IgD-negative memory B cell (primary cell): ENCODE data around the gene MATR3. TPM values are rescaled to one million over a fixed set of nuclear protein-coding genes. Genes with fewer than 3 reads are reported as not detected.
"Not testable (repeated sequence)": the region's sequence is repeated elsewhere in the genome, so short reads cannot be mapped to it uniquely, and the experiment has no call there.

Source experiments
- H3K27ac Mint-ChIP-seq, 3 donors: one replicate each; pipeline ENCODE4 v1.8.0; 2020 to 2022; ENCODE audit warnings: mild to moderate bottlenecking in 3 of 3, mixed read lengths in 3 of 3, moderate library complexity in 1 of 3
- H3K27me3 Mint-ChIP-seq: one replicate; pipeline ENCODE4 v1.8.0; 2021; ENCODE audit warnings: mixed read lengths
- H3K36me3 Mint-ChIP-seq: one replicate; pipeline ENCODE4 v1.8.0; 2020; ENCODE audit warnings: mild to moderate bottlenecking, mixed read lengths
- H3K4me1 Mint-ChIP-seq, 3 donors: one replicate each; pipeline ENCODE4 v1.8.0; 2020 to 2022; ENCODE audit warnings: mixed read lengths in 3 of 3, mild to moderate bottlenecking in 1 of 3
- H3K4me3 Mint-ChIP-seq, 4 donors: one replicate each; pipeline ENCODE4 v1.8.0; 2020 to 2022; ENCODE audit warnings: mild to moderate bottlenecking in 4 of 4, mixed read lengths in 4 of 4, moderate library complexity in 3 of 4
- H3K9me3 Mint-ChIP-seq, 3 donors: one replicate each; pipeline ENCODE4 v1.8.0; 2020 to 2021; ENCODE audit warnings: mixed read lengths in 3 of 3, mild to moderate bottlenecking in 1 of 3
- polyA plus RNA-seq: library from polyadenylated mRNA; unstranded; fragments of 300-500 nt; fragmentation: Illumina TruSeq; gene quantifications from one replicate; pipeline ENCODE4 v1.2.3, GENCODE V29; 2021

Gene MATR3
- polyA plus RNA-seq, 1 donor from 2014 or later = 346 TPM

DNA sequence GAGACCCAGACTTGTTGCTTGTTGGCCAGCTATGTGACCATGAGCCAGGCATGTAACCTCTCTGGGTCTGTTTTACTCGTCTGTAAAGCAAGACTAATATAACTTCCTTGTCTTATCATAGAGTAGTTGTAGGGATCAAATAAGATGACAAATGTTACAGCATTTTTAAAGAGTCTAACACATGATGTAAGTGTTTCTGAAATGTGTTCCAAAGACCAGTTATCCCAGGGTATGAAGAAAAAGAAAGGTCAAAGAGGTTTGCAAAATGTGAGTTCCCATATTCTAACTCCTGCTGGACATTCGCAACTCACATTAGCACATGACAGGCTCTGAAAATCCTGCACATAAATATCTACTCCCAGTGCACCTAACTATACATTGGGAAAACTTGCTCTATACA, 28.5 kb upstream of the MATR3 start:
- Mint-ChIP-seq H3K36me3 (no peaks in the 10 kb centered on the region), H3K27ac (no peak overlapping the region), H3K4me1 (peaks cover 6 to 10% (median 8%) of the 10 kb centered on the region in 3 donors), H3K9me3 (no peaks in the 10 kb centered on the region), H3K27me3 (peaks cover 3% of the 10 kb centered on the region), H3K4me3 (no peak overlapping the region)

DNA sequence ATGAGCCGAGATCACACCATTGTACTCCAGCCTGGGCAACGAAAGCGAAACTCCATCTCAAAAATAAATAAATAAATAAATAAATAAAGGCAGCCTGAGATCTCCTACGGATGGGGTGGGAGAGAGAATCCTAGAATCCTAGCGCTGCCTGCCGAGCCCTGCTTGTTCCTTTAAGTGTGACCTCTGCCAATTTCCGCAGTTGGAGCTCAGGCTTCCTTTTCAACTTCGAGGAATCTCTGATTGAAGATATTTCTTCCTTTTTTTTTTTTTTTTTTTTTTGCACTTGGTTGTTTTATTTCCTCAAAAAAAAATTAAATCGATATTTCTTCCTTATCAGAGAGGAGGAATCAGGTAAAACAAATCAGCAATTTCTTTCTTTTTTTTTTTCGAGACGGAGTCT, 27.3 kb upstream of the MATR3 start:
- no peak overlapping the region for H3K4me3 Mint-ChIP-seq
- peaks cover 6 to 10% (median 8%) of the 10 kb centered on the region in 3 donors for H3K4me1 Mint-ChIP-seq
- no peaks in the 10 kb centered on the region for H3K27me3 Mint-ChIP-seq
- H3K36me3 Mint-ChIP-seq = no peaks in the 10 kb centered on the region
- no peak overlapping the region for H3K27ac Mint-ChIP-seq
- no peaks in the 10 kb centered on the region for H3K9me3 Mint-ChIP-seq

DNA sequence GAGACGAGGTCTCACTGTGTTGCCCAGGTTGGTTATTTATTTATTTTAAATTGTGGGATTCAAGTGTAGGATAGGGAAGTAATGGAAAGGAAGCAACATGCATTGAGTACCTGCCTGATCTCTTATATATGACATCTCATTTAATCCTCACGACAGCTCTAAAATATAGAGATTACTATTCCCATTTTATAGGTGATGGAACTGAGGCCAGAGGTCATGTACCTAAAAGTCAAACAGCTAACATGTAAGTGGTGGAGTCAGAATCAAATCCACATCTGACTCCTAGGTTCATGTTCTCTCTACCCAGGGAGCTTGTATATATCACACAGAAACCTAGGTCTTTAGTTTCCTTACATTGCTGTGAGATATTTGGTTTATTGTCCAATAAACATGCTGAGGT, 26.1 kb upstream of the MATR3 start:
- no peak overlapping the region for H3K4me3 Mint-ChIP-seq
- no peaks in the 10 kb centered on the region for H3K36me3 Mint-ChIP-seq
- no peaks in the 10 kb centered on the region for H3K9me3 Mint-ChIP-seq
- H3K27me3 Mint-ChIP-seq = no peaks in the 10 kb centered on the region
- H3K4me1 Mint-ChIP-seq = peaks cover 8 to 12% (median 8%) of the 10 kb centered on the region in 3 donors
- H3K27ac Mint-ChIP-seq = no peak overlapping the region

DNA sequence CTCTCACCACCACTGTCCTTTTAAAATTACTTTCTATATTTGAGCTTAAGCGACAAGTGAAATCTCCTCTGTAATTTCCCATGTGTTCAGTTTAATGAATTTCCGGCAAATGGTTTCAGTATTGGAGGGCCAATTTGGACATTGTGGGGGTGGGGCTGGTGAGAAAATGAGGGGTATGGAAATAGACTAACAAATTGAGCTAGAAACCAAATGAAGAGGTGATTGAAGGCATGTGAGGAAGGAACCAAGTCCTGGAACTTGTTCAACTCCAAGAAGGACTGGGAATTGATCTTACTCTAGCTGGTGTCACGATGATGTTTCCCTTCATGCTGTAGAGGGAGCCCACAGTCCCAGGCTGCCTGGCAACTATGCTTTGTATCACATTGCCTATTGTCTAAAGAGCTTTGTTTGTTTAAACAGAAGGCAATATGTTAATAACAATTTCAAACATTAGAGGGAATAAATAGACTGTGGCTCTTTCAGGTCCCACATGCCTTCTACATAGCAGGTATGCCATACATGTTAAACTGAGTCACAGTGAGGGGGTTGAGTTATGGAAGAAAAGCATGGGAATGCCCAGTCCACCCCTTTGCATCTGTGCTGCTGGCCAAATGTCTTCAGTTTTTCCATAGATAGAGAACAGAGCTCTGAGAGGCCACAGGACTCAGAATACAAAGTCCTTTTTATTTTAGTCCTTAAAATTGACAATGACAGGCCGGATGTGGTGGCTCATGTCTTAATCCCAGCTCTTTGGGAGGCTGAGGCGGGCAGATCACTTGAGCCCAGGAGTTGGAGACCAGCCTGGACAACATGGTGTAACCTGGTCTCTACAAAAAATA, 25.0 kb upstream of the MATR3 start:
- H3K9me3 Mint-ChIP-seq = no peaks in the 10 kb centered on the region
- H3K36me3 Mint-ChIP-seq = no peaks in the 10 kb centered on the region
- H3K4me3 Mint-ChIP-seq = peak overlapping the region in 2 of 4 donors; percentile 2 to 63
- H3K27me3 Mint-ChIP-seq = no peaks in the 10 kb centered on the region
- peaks cover 14 to 23% (median 17%) of the 10 kb centered on the region in 3 donors for H3K4me1 Mint-ChIP-seq
- H3K27ac Mint-ChIP-seq = peak overlapping the region in 2 of 3 donors; percentile 2 to 37

DNA sequence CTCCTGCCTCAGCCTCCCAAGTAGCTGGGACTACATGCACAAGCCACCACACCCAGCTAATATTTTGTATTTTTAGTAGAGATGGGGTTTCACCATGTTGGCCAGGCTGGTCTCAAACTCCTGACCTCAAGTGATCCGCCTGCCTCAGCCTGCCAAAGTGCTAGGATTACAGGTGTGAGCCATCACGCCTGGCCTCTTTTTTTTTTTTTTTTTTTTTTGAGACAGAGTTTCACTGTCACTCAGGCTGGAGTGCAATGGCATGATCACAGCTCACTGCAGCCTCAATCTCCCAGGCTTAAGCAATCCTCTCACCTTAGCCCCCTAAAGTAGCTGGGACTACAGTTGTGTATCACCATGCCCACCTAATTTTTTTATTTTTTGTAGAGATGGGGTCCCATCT, 22.8 kb upstream of the MATR3 start:
- H3K9me3 Mint-ChIP-seq, H3K4me3 Mint-ChIP-seq, H3K36me3 Mint-ChIP-seq, H3K27me3 Mint-ChIP-seq, H3K27ac Mint-ChIP-seq: not testable (repeated sequence)
- H3K4me1 Mint-ChIP-seq = peaks cover 21 to 34% (median 21%) of the 10 kb centered on the region in 3 donors

DNA sequence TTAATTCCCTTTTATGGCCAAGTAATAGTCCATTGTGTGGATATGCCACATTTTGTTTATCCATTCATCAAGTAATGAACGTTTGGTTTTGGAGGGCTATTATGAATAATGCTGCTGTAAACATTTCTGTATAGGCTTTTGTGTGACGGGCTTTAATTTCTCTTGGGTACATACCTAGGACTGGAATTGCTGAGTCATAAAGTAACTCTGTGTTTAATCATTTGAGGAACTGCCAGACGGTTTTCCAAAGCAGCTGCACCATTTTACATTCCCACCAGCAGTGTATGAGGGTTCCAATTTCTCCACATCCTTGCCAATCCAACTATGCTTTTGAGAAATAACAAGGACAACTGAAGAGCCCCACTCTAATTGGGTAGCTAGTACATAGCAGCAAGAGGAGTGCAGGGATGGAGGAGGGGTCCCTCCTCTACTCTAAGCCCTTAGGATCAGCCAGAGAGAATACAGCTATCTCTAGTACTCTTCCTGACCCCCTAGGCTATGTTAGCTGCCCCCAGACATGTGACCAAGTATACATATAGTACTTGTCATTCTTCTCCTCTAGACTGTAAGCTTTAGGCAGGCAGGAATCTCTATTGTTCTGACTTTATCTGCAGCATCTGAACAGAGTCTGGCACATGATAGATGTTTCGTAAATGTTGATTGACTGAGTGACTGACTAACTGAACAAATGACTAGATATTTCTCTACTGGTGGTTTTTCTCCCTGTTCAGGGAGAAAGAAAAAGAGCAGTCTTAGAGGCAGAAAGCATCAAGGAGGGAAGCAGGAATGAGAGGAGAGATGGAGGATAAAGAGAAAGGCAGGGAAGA, 22.1 kb upstream of the MATR3 start:
- H3K36me3 Mint-ChIP-seq = peaks cover 2% of the 10 kb centered on the region
- H3K4me3 Mint-ChIP-seq = peak overlapping the region in 1 of 4 donors; percentile 15
- no peaks in the 10 kb centered on the region for H3K27me3 Mint-ChIP-seq
- peak overlapping the region in 1 of 3 donors; percentile 16 for H3K27ac Mint-ChIP-seq
- H3K4me1 Mint-ChIP-seq = peaks cover 27 to 41% (median 28%) of the 10 kb centered on the region in 3 donors
- H3K9me3 Mint-ChIP-seq = no peaks in the 10 kb centered on the region

DNA sequence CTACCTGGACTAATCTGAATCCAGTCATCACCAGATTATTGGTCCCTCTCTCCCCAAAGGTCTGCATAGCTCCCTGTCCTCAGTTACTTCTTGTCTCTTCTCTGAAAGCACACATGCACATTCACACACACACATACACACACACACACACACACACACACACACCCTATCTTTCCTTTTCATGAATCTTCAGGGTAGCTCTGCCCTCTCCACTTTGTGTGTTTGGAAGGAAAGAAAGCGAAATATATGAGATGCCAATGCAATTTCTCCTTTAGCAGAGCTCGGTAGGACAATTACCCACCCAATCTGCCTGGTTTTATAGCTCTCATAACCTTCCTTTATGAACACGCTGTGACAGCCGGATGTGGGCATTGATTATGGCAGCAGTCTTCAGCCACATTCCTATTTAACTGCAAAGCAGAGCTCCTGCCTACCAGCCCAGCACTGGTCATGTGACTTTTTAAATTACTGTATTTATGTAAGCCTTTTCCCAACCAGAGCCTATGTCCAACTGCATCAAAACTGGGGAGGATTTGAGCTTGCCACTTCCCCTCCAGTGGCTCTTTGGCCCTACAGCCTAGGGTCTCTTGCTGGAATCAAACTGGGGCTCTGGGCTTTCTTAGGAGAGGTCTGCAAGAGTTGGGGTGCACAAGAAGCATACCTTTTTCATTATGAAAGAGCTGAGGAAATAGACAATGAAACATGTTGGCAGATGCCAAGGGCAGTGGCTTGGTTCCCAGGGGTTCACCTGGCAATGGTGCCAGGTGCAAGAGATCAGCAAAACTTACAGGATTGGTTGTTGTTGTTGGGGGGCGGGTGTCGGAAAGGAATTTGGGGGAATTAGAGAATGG, 20.8 kb upstream of the MATR3 start:
- H3K4me3 Mint-ChIP-seq = peak overlapping the region; percentile 88 to 96 (median 94)
- peaks cover 3% of the 10 kb centered on the region for H3K36me3 Mint-ChIP-seq
- H3K27me3 Mint-ChIP-seq = no peaks in the 10 kb centered on the region
- no peaks in the 10 kb centered on the region for H3K9me3 Mint-ChIP-seq
- peak overlapping the region; percentile 59 to 96 (median 84) for H3K27ac Mint-ChIP-seq
- peaks cover 27 to 48% (median 35%) of the 10 kb centered on the region in 3 donors for H3K4me1 Mint-ChIP-seq

DNA sequence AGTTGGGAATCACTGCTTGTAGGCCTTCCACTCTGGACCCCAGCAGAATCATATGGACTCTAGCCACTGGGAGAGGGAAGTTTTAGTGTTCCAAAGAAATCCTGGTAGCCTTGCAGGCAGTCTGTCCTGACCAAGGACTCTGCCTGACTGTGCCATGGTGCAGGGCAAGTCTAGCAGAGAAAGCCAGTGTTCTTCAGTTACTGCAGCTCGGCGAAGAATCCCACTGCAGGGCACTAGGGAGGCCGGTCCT, 20.3 kb upstream of the MATR3 start:
- no peaks in the 10 kb centered on the region for H3K9me3 Mint-ChIP-seq
- H3K4me1 Mint-ChIP-seq = peaks cover 23 to 44% (median 31%) of the 10 kb centered on the region in 3 donors

DNA sequence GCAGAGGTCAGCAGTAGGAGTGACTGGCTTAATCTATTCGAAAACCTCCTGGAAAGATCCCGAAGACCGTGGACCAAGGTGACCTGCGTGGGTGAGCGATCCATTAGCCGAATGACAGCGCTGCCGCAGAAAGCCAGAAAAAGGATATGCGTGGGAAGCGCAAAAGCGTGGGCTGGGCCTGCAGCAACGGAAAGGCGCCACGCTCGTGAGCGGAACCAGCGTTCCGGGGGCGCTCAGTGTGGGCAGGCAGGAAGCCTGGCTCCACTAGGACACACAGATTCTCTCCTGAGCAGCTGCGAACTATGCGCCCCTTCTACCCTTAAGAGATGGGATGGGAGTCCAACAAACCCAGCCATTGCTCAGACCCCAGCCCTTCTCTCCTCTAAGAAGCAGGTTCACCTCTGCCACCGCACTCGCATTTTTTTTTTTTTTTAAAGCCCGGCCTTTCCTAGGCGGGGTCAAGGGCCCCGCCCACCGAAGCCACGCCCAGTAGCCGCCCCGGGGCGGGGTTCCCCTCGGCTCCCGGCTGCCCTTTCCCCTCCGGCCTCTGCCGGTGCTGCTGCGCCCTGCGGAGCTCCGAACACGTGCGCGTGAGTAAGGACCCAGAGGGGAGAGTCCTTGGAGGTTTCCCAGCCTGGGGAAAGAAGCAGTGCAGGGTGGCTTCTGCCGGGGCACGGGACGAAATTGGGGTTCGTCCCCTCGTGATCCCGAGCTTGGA, 19.8 kb upstream of the MATR3 start:
- Mint-ChIP-seq H3K9me3 (no peaks in the 10 kb centered on the region), H3K27me3 (no peaks in the 10 kb centered on the region), H3K36me3 (peaks cover 3% of the 10 kb centered on the region), H3K4me1 (peaks cover 19 to 39% (median 29%) of the 10 kb centered on the region in 3 donors), H3K4me3 (peak overlapping the region; percentile 88 to 96 (median 94)), H3K27ac (peak overlapping the region; percentile 84 to 96 (median 89))

More for the DNA sequence above, 20.3 kb upstream of the MATR3 start:
- Mint-ChIP-seq H3K27ac (peak overlapping the region; percentile 84 to 96 (median 89)), H3K4me3 (peak overlapping the region; percentile 88 to 96 (median 94)), H3K27me3 (no peaks in the 10 kb centered on the region), H3K36me3 (peaks cover 3% of the 10 kb centered on the region)

DNA sequence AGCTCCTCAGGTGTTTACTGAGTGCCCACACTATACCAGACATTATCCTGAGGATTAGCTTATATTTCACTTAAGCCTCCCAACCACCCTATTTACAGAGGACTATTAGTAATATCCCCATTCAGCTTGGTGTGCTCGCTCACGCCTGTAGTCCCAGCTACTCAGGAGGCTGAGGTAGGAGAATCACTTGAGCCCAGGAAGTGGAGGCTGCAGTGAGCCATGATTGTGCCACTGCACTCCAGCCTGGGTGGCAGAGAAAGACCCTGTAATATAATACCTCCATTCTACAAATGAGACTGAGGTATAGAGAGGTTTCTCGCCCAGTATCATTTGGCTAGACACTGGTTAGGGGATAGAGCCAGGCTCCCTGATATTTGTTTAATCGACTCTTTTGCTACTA, 18.0 kb upstream of the MATR3 start:
- Mint-ChIP-seq H3K4me3 (peak overlapping the region; percentile 72 to 96 (median 94)), H3K4me1 (peaks cover 19 to 42% (median 29%) of the 10 kb centered on the region in 3 donors), H3K36me3 (peaks cover 6% of the 10 kb centered on the region), H3K9me3 (no peaks in the 10 kb centered on the region), H3K27ac (peak overlapping the region; percentile 10 to 88 (median 42)), H3K27me3 (no peaks in the 10 kb centered on the region)

DNA sequence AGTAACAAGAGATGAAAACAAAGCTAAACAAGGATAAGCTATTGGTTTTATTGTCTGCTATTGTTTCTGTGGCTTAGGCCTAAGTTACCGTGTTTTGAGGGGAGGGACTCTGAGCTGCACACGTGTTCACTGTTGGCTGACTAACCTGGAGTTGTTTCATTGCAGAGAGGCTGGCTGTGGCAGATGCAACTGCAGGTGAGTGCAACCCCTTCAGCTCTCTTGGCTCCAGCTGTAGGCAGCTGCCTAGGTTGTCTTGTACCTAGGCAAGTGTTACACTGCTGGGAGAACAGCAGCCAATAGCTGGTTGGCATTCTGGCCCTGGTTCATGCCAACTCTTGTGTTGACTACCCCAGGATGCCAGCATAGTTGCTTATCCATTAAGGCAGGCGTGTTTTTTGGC, 17.6 kb upstream of the MATR3 start:
- peaks cover 19 to 42% (median 29%) of the 10 kb centered on the region in 3 donors for H3K4me1 Mint-ChIP-seq
- peaks cover 7% of the 10 kb centered on the region for H3K36me3 Mint-ChIP-seq
- no peaks in the 10 kb centered on the region for H3K27me3 Mint-ChIP-seq
- no peaks in the 10 kb centered on the region for H3K9me3 Mint-ChIP-seq
- H3K4me3 Mint-ChIP-seq = peak overlapping the region; percentile 57 to 96 (median 94)
- H3K27ac Mint-ChIP-seq = peak overlapping the region in 1 of 3 donors; percentile 42

DNA sequence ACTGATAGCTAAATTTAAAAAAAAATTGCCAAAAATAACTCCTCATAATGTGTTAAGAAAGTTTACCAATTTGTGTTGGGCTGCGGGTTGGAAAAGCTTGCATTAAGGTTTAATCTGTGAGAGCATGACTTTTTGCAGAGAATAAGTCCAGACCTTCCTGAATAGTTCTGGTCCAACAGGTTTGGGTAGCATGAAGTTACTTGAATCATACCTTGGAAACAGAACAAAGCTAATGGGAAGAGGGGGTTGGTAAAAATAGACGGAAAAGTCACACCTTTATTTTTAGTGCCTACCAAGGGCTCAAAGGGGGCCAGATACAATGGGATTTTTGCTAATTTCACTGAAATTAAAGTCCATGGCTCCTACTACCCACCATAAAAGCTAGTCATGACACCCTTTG, 17.1 kb upstream of the MATR3 start:
- H3K4me1 Mint-ChIP-seq = peaks cover 19 to 42% (median 29%) of the 10 kb centered on the region in 3 donors
- H3K9me3 Mint-ChIP-seq = no peaks in the 10 kb centered on the region
- peak overlapping the region in 1 of 4 donors; percentile 92 for H3K4me3 Mint-ChIP-seq
- no peak overlapping the region for H3K27ac Mint-ChIP-seq
- peaks cover 7% of the 10 kb centered on the region for H3K36me3 Mint-ChIP-seq
- no peaks in the 10 kb centered on the region for H3K27me3 Mint-ChIP-seq

DNA sequence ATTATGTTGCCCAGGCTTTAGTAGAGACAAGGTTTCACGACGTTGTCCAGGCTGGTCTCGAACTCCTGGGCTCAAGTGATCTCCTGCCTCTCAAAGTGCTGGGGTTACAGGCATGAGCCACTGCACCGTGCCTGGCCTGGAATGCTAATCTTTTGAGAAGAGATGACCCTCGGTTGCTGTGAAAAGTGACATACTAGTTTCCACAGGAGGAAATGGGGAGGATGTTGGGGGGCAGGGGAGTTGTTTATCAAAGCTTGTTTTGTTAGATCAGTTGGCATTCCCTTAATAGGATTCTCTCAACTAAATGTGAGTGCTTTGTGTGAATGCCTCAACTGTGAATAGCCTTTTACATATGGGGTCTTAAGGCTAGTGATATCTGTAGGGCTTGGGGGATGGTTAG, 16.4 kb upstream of the MATR3 start:
- Mint-ChIP-seq H3K36me3 (peaks cover 7% of the 10 kb centered on the region), H3K27ac (peak overlapping the region in 2 of 3 donors; percentile 7 to 32), H3K4me3 (peak overlapping the region in 1 of 4 donors; percentile 29), H3K27me3 (no peaks in the 10 kb centered on the region), H3K9me3 (no peaks in the 10 kb centered on the region), H3K4me1 (peaks cover 19 to 42% (median 29%) of the 10 kb centered on the region in 3 donors)
